BJ (cell line): ENCODE data around the gene DUSP7. TPM values are rescaled to one million over a fixed set of nuclear protein-coding genes. Genes with fewer than 3 reads are reported as not detected.

ENCODE experiments used
- CTCF ChIA-PET: fragments of 350-600 bp; formaldehyde crosslinking; extraction: SDS; loops from one replicate; lab custom pipeline; 2021; ENCODE audit warnings: antibody characterized with exemption, inconsistent platforms; lab: Yijun Ruan, JAX
- POLR2A ChIA-PET: fragments of 300-600 bp; sonication (Branson Sonifier 250); formaldehyde crosslinking; extraction: SDS; loops from one replicate; lab custom pipeline; 2021; ENCODE audit warnings: antibody characterized with exemption; lab: Charles Lee
- DNase-seq: peaks from one replicate; pipeline ENCODE4 v3.0.0-alpha.2; 2011; ENCODE audit warnings: low read depth
- H3K27me3 ChIP-seq: 2 replicates; pipeline ENCODE4 v1.6.0; 2011; ENCODE audit warnings: low read length; ENCODE audit not compliant: control insufficient read depth, insufficient read depth
- H3K36me3 ChIP-seq: 2 replicates; pipeline ENCODE4 v1.5.1; 2011; ENCODE audit warnings: low read length; ENCODE audit not compliant: control insufficient read depth, insufficient read depth
- H3K4me3 ChIP-seq: 2 replicates; pipeline ENCODE4 v1.5.1; 2011; ENCODE audit warnings: low read depth, mild to moderate bottlenecking, control low read depth, low read length
- polyA plus RNA-seq: library from polyadenylated mRNA; depleted of rRNA; stranded (reverse); fragments of >200 nt; gene quantifications from 2 replicates; pipeline ENCODE4 v1.2.3, GENCODE V29; 2011
- TF ChIP-seq, protein P1 (sequence below): IDR thresholded peaks from 2 replicates; pipeline ENCODE4 v1.5.1; 2011; ENCODE audit warnings: low read depth, mild to moderate bottlenecking, control low read depth, inconsistent platforms, low read length, moderate library complexity; ENCODE audit not compliant: insufficient read depth

The DUSP7 gene
- polyA plus RNA-seq, 1 experiment: 37.0 TPM

DNA sequence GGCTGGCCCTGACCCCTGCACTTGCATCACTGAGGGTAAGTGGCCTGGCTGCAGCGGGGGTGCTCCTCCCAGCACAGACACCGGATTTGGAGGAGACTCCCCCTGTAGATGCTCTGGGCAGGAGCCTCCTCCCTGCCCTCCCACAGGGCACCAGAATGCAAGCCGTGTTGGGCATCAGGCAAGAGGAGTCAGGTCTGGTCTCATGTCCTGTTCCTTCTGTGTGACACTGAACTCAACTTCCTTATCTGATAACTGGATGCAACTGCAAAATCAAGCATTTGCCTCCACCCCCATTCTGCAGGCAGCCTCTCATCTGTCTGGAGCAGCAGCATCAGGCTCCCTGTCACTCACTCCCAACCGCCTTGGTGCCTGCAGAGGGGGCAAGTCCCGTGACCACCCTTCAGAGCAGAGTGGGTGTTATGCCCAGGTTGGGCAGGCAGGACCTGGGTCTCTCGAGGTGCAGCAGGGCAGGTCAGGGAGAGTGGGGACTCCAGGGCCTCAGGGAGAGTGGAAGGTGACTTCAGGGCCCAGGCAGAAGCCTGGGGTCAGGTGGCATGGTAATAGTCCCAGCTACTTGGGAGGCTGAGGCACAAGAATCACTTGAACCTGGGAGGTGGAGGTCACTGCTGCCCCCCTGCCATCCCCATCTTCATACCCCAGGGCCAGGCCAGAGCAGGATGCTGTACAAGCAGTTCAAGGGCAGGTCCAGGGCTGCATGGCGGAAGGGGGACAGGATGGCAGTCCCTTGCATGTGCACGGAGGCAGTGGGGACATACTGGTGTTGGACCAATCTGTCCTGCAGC lies 50.2 kb downstream of the DUSP7 start:
- H3K27me3 ChIP-seq: no peaks in the 10 kb centered on the region
- no peak for DNase-seq
- ChIA-PET POLR2A (interaction anchor here (0.9 kb wide), 1 partner anchor 50 kb away, joined by 3 read pairs; the partner anchor contains the start of gene DUSP7), CTCF (interaction anchor here (0.6 to 8.0 kb wide), 10 partner anchors 7 to 137 kb away, joined by 3 to 356 read pairs (median 8); partner anchors contain the start of genes ABHD14B and DUSP7)
- H3K4me3 ChIP-seq: no peak overlapping the region
- no peaks in the 10 kb centered on the region for H3K36me3 ChIP-seq
- TF ChIP-seq, protein P1, sequence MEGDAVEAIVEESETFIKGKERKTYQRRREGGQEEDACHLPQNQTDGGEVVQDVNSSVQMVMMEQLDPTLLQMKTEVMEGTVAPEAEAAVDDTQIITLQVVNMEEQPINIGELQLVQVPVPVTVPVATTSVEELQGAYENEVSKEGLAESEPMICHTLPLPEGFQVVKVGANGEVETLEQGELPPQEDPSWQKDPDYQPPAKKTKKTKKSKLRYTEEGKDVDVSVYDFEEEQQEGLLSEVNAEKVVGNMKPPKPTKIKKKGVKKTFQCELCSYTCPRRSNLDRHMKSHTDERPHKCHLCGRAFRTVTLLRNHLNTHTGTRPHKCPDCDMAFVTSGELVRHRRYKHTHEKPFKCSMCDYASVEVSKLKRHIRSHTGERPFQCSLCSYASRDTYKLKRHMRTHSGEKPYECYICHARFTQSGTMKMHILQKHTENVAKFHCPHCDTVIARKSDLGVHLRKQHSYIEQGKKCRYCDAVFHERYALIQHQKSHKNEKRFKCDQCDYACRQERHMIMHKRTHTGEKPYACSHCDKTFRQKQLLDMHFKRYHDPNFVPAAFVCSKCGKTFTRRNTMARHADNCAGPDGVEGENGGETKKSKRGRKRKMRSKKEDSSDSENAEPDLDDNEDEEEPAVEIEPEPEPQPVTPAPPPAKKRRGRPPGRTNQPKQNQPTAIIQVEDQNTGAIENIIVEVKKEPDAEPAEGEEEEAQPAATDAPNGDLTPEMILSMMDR: no peak

DNA sequence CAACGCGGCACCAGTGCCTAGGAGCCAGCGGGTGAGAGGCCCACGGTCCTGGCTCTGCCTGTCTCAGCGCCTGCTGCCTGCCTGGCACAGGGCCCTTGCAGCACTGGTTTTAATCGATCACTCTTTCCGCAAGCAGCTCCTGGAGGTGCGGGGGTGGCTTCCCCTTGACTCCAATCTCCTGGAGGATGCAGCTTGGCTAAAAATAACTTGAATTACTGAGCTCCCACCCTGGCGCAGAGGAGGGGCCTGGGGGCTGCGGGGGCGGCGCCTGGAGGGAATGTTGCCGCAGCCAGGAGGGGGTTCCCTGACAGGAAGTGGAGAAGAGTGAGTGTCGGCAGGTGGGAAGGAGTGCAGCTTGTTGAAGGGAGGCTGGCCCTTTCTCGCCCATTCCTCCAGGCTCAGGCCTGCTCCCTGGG lies 50.8 kb downstream of the DUSP7 start:
- no peak overlapping the region for H3K4me3 ChIP-seq

DNA sequence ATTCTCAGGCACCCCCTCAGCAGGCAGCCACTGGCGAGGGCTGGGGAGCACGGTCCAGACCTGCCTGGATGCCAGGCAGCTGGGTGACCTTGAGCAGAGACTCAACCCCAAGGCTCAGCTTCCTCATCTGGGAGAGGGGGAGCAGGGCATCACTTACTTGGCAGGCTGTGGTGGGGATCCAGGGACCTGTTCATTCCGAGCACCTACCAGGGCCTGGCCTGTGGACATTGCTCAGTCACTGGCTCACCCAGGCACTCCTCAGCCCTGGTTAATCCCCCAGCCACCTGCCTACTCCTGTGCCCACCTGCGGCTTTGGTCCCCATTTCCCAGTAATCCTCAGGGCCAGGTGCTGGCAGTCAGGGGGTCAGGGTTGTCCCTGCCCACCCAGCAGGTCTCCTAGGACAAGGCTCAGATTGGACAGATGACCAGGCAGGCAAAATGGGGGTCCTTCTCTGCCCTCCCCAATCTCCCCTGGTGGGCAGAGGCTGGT lies 51.4 kb downstream of the DUSP7 start:
- H3K4me3 ChIP-seq: no peak overlapping the region
- ChIA-PET CTCF (interaction anchor here (0.6 to 8.0 kb wide), 36 partner anchors 8 to 334 kb away, joined by 3 to 356 read pairs (median 4); partner anchors contain the start of genes DUSP7, PARP3, POC1A and RPL29), POLR2A (no interaction called here)
- TF ChIP-seq, protein P1: no peak
- no peaks in the 10 kb centered on the region for H3K27me3 ChIP-seq
- no peak for DNase-seq
- H3K36me3 ChIP-seq: no peaks in the 10 kb centered on the region

More for the DNA sequence above, 50.8 kb downstream of the DUSP7 start:
- Histone ChIP-seq H3K27me3 (no peaks in the 10 kb centered on the region), H3K36me3 (no peaks in the 10 kb centered on the region)
- TF ChIP-seq, protein P1: no peak
- POLR2A ChIA-PET: interaction anchor here (0.9 kb wide), 1 partner anchor 50 kb away, joined by 3 read pairs; the partner anchor contains the start of gene DUSP7
- CTCF ChIA-PET: interaction anchor here (0.6 to 8.0 kb wide), 10 partner anchors 8 to 137 kb away, joined by 3 to 356 read pairs (median 8); partner anchors contain the start of gene DUSP7
- no peak for DNase-seq

DNA sequence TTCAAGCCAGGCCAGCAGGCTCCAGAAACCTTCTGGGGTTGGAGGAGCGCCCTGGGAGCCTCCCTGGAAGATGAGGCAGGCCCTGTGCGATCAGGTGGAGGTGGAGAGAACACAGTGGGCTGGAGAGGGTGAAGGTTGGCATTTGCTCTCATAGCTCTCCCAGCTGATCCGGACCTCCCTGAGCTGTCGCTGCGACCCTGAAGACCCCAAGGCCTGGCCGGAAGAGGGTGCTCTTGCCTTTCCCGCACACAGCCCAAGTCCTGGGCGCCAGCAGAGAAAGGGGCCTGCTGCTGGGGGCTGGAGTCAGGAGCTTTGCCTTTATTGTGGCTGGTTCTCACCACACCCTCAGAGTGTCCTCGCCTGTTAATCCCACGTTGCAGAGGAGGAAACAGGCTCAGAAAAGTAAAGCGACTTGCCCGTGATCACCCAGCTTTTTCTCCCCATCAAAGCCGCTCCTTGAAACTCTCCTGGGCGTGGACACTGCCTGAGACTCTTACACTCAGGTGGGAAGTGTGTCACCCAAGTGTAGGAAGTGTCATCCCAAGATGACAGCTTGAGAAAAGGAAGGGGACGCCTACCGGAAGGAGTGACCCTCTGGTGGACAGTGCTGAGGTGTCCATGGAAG lies 52.1 kb downstream of the DUSP7 start:
- no peak for DNase-seq
- Histone ChIP-seq H3K27me3 (no peaks in the 10 kb centered on the region), H3K36me3 (no peaks in the 10 kb centered on the region), H3K4me3 (no peak overlapping the region)
- ChIA-PET POLR2A (no interaction called here), CTCF (interaction anchor here (0.6 to 8.0 kb wide), 41 partner anchors 8 to 444 kb away, joined by 3 to 356 read pairs (median 4); partner anchors contain the start of genes DUSP7, PARP3, POC1A and RPL29)
- TF ChIP-seq, protein P1: peak; percentile 80
